ENCODE results near the gene COG5. TPM values are rescaled to one million over a fixed set of nuclear protein-coding genes. Genes with fewer than 3 reads are reported as not detected.

Gene COG5
- total and polyA plus RNA-seq, 9 of the 15 experiments (the other 6 are each of a cell fraction or from before 2014, with no cell fraction given) = 15.3 to 75.1 (median 56.4) TPM

DNA sequence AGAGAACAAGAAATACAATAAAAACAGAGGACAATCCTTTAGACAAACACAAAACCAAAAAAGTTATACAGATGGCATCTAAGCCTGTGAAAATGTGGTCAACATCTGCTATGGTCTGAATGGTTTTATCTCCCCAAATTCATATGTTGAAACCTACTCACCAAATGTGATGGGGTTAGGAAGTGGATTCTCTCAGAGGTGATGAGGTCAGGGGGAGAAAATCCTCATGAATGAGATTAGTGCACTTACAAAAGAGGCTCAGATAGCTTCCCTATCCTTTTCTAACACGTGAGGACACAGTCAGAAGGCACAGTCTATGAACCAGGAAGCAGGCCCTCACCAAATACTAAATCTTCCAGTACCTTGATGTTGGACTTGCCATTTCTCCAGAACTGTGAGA is 241.7 kb downstream of the COG5 start (continued):
- no peak for TF ChIP-seq SP1 (CRISPR knock-in tag; IDR thresholded peaks at IDR 0.05)
- peak; percentile 36; the same call in 1 of the 2 replicates for TF ChIP-seq NCOA1 (IDR thresholded peaks at IDR 0.05; ENCODE audit: low read depth)
- TF ChIP-seq NFE2 (IDR thresholded peaks at IDR 0.05; ENCODE audit: low read depth) = peak; percentile 36; the same call in 1 of the 2 replicates
- TF ChIP-seq SRSF1 (IDR thresholded peaks at IDR 0.05; ENCODE audit: low read depth, low read length) = no peak
- TF ChIP-seq ZNF639 (CRISPR knock-in tag; conservative IDR thresholded peaks at IDR 0.05 in 1 of 2, IDR thresholded peaks at IDR 0.05 in 1 of 2) = no peak
- TF ChIP-seq RAD51 (IDR thresholded peaks at IDR 0.05; ENCODE audit: borderline replicate concordance, low read depth) = no peak; the same call in 1 of the 2 replicates
- no peak for TF ChIP-seq HDGF (IDR thresholded peaks at IDR 0.05)
- TF ChIP-seq SLC30A9 (CRISPR knock-in tag; IDR thresholded peaks at IDR 0.05) = no peak
- no peak for TF ChIP-seq KLF13 (tag; IDR thresholded peaks at IDR 0.05; ENCODE audit: borderline replicate concordance, low read depth)
- no peak for TF ChIP-seq ARID2 (IDR thresholded peaks at IDR 0.05)
- no peak for TF ChIP-seq ZNF232 (CRISPR knock-in tag; IDR thresholded peaks at IDR 0.05)
- TF ChIP-seq SP2 (IDR thresholded peaks at IDR 0.05; ENCODE audit: extremely low read depth, low read depth, low read length, poor library complexity, severe bottlenecking) = no peak
- no peak for TF ChIP-seq SPI1 (IDR thresholded peaks at IDR 0.05; ENCODE audit: borderline replicate concordance, low read depth, low read length)
- no peak for TF ChIP-seq GTF2B (IDR thresholded peaks at IDR 0.05; ENCODE audit: extremely low read depth, insufficient read length)
- TF ChIP-seq ZBTB8A (IDR thresholded peaks at IDR 0.05; ENCODE audit: partially characterized antibody) = no peak
- no peak for TF ChIP-seq SUPT5H (IDR thresholded peaks at IDR 0.05)
- peak; percentile 69 to 90; a peak in 2 of 4 replicates for TF ChIP-seq RCOR1 (IDR thresholded peaks at IDR 0.05; ENCODE audit: borderline replicate concordance in 1 of 2, low read depth in 2 of 2, low read length in 2 of 2)
- no peak for TF ChIP-seq NCOA6 (IDR thresholded peaks at IDR 0.05)
- no peak for TF ChIP-seq MCM5 (IDR thresholded peaks at IDR 0.05; ENCODE audit: low read depth)
- TF ChIP-seq, protein P1, sequence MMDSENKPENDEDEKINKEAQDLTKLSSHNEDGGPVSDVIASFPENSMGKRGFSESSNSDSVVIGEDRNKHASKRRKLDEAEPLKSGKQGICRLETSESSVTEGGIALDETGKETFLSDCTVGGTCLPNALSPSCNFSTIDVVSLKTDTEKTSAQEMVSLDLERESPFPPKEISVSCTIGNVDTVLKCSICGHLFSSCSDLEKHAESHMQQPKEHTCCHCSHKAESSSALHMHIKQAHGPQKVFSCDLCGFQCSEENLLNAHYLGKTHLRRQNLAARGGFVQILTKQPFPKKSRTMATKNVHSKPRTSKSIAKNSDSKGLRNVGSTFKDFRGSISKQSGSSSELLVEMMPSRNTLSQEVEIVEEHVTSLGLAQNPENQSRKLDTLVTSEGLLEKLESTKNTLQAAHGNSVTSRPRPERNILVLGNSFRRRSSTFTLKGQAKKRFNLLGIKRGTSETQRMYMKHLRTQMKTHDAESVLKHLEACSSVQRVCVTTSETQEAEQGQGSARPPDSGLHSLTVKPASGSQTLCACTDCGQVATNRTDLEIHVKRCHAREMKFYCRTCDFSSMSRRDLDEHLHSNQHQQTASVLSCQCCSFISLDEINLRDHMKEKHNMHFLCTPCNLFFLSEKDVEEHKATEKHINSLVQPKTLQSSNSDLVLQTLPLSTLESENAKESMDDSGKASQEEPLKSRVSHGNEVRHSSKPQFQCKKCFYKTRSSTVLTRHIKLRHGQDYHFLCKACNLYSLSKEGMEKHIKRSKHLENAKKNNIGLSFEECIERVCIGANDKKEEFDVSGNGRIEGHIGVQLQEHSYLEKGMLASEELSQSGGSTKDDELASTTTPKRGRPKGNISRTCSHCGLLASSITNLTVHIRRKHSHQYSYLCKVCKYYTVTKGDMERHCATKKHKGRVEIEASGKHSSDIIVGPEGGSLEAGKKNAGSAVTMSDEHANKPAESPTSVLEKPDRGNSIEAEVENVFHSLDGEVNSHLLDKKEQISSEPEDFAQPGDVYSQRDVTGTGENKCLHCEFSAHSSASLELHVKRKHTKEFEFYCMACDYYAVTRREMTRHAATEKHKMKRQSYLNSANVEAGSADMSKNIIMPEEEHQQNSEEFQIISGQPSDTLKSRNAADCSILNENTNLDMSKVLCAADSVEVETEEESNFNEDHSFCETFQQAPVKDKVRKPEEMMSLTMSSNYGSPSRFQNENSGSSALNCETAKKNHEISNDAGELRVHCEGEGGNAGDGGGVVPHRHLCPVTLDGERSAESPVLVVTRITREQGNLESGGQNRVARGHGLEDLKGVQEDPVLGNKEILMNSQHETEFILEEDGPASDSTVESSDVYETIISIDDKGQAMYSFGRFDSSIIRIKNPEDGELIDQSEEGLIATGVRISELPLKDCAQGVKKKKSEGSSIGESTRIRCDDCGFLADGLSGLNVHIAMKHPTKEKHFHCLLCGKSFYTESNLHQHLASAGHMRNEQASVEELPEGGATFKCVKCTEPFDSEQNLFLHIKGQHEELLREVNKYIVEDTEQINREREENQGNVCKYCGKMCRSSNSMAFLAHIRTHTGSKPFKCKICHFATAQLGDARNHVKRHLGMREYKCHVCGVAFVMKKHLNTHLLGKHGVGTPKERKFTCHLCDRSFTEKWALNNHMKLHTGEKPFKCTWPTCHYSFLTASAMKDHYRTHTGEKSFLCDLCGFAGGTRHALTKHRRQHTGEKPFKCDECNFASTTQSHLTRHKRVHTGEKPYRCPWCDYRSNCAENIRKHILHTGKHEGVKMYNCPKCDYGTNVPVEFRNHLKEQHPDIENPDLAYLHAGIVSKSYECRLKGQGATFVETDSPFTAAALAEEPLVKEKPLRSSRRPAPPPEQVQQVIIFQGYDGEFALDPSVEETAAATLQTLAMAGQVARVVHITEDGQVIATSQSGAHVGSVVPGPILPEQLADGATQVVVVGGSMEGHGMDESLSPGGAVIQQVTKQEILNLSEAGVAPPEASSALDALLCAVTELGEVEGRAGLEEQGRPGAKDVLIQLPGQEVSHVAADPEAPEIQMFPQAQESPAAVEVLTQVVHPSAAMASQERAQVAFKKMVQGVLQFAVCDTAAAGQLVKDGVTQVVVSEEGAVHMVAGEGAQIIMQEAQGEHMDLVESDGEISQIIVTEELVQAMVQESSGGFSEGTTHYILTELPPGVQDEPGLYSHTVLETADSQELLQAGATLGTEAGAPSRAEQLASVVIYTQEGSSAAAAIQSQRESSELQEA (IDR thresholded peaks at IDR 0.05; ENCODE audit: low read depth) = no peak
- no peak for TF ChIP-seq MEF2A (IDR thresholded peaks at IDR 0.05; ENCODE audit: control insufficient read depth, low read depth, low read length)
